Neutrophil (primary cell): Measurements from ENCODE around the gene AUNIP.

ENCODE experiments used
- H3K27ac ChIP-seq: fragments of 200-600 bp; sonication (generic); 2 replicates; pipeline ENCODE4 v1.5.1; 2016; ENCODE audit warnings: mild to moderate bottlenecking, moderate library complexity
- H3K27me3 ChIP-seq: fragments of 200-600 bp; sonication (generic); 2 replicates; pipeline ENCODE4 v1.6.0; 2016; ENCODE audit warnings: mild to moderate bottlenecking
- H3K36me3 ChIP-seq: fragments of 200-600 bp; sonication (generic); 2 replicates; pipeline ENCODE4 v1.5.1; 2017
- H3K4me1 ChIP-seq, 2 experiments: fragments of 200-600 bp in 1 of 2; sonication (generic) in 1 of 2; 1 replicate in 1 of 2; 2 replicates in 1 of 2; pipeline versions ENCODE4 v1.5.1 to v1.6.1; 2013 to 2016; ENCODE audit warnings: low read depth in 1 of 2, low read length in 1 of 2, mild to moderate bottlenecking in 1 of 2, moderate library complexity in 1 of 2; ENCODE audit not compliant: control insufficient read depth in 1 of 2, insufficient read depth in 1 of 2
- H3K4me3 ChIP-seq, 2 experiments: fragments of 200-600 bp in 1 of 2; sonication (generic) in 1 of 2; 1 replicate in 1 of 2; 2 replicates in 1 of 2; pipeline ENCODE4 v1.5.1; 2013 to 2016; ENCODE audit warnings: low read depth in 1 of 2, low read length in 1 of 2, mild to moderate bottlenecking in 1 of 2, moderate library complexity in 1 of 2
- H3K9me3 ChIP-seq: fragments of 200-600 bp; sonication (generic); 2 replicates; pipeline ENCODE4 v1.5.1; 2016
- TF ChIP-seq, protein P1 (sequence below): fragments of 200-600 bp; sonication (generic); IDR thresholded peaks from 2 replicates; pipeline ENCODE4 v1.5.1; 2016; ENCODE audit warnings: antibody characterized with exemption

AUNIP gene

DNA sequence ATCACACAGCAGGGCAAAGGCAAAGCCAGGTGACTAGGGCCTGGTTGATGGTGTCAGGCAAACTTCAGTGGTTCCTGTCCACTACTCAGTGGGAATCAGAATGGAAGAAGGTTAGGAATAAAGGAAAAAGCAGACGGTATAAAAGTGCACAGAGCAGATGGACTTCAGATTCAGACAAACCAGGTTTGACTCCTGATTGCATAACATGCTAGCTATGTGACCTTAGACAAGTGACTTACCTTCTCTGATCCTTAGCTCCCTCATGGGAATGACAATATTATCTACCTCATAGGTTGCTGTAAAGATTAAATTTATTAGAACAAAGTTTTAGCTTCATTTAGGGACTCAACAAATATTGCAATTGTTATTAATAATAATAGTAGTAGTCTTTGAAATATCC, 11.4 kb upstream of the AUNIP start:
- H3K27me3 ChIP-seq, result no peaks in the 10 kb centered on the region
- H3K9me3 ChIP-seq, result no peaks in the 10 kb centered on the region
- peaks cover 54 to 57% of the 10 kb centered on the region in 2 experiments for H3K4me1 ChIP-seq
- H3K27ac ChIP-seq, result no peak overlapping the region
- no peak overlapping the region for H3K4me3 ChIP-seq
- H3K36me3 ChIP-seq, result no peaks in the 10 kb centered on the region
- TF ChIP-seq, protein P1, sequence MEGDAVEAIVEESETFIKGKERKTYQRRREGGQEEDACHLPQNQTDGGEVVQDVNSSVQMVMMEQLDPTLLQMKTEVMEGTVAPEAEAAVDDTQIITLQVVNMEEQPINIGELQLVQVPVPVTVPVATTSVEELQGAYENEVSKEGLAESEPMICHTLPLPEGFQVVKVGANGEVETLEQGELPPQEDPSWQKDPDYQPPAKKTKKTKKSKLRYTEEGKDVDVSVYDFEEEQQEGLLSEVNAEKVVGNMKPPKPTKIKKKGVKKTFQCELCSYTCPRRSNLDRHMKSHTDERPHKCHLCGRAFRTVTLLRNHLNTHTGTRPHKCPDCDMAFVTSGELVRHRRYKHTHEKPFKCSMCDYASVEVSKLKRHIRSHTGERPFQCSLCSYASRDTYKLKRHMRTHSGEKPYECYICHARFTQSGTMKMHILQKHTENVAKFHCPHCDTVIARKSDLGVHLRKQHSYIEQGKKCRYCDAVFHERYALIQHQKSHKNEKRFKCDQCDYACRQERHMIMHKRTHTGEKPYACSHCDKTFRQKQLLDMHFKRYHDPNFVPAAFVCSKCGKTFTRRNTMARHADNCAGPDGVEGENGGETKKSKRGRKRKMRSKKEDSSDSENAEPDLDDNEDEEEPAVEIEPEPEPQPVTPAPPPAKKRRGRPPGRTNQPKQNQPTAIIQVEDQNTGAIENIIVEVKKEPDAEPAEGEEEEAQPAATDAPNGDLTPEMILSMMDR, result no peak

DNA sequence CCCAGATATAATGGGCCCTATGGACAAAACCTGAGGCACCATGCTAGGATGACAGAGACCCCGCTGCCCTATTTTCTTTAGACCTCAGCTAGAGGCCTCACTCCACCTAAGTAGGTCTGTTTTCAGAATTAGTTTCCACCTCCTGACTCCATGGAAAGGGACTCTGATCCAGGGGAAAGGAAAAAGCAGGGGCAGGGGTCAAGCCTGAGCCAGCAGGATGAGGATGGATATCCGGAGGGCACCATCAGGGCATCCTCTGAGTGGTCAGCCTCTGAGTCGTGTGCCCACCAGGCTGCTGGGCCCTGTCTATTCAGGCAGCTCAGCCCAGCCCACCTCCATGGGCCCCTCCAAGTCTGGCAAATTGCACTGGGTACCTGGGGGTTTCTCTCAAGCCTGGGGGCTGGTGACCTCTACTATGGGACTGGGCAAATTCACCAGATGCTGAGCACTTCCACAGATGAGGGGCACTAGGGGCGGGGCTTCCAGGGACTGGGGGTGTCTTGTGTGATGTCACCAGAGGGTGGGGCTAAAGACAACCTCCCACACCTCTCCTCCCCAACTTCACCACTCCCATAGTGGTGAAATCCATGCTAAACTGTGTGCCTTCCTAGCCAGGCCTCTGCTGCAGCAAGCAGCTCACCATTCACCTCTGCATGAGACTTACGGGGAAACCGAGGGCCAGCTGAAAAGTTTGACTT, 10.8 kb upstream of the AUNIP start:
- Histone ChIP-seq H3K9me3 (no peaks in the 10 kb centered on the region), H3K27ac (no peak overlapping the region), H3K36me3 (no peaks in the 10 kb centered on the region), H3K4me1 (peaks cover 52 to 53% of the 10 kb centered on the region in 2 experiments), H3K4me3 (no peak overlapping the region), H3K27me3 (no peaks in the 10 kb centered on the region)
- TF ChIP-seq, protein P1, result no peak

DNA sequence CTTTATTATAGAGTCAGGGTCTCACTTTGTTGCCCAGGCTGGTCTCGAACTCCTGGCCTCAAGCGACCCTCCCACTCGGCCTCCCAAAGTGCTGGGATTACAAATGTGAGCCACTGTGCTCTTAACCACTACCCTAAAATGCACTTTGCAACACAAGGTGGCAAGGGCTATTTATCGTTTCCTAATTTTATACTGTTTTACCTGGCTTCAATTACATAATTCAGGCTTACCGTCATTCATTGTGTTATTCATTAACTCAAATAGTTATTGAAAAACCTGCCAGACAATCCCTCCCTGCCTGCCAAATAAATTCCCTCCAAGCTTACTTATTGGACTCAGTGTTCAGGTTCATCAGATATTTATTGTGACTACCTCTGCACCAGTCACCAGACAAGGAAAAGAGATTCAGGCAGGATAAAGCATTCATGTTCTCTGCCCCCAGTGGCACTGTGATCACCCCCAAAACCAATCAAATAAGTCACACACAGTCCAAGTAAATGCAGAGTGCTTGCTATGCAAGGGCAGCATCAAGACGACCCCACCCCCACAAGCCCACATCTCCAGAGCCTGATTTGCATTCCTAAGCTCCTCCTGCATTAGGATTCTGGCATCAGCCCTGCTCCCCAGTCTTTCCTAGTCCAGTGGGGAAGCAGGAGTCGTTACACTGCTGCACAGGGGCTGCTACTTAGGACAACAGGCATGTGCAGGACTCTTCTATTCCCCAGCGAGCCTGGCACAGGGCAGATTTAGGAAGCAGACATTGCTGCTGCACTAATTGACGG, 8.1 kb upstream of the AUNIP start:
- no peak overlapping the region for H3K27ac ChIP-seq
- no peaks in the 10 kb centered on the region for H3K9me3 ChIP-seq
- peaks cover 30 to 34% of the 10 kb centered on the region in 2 experiments for H3K4me1 ChIP-seq
- H3K27me3 ChIP-seq, result no peaks in the 10 kb centered on the region
- H3K36me3 ChIP-seq, result peaks cover 9% of the 10 kb centered on the region
- no peak overlapping the region for H3K4me3 ChIP-seq
- TF ChIP-seq, protein P1, result no peak

DNA sequence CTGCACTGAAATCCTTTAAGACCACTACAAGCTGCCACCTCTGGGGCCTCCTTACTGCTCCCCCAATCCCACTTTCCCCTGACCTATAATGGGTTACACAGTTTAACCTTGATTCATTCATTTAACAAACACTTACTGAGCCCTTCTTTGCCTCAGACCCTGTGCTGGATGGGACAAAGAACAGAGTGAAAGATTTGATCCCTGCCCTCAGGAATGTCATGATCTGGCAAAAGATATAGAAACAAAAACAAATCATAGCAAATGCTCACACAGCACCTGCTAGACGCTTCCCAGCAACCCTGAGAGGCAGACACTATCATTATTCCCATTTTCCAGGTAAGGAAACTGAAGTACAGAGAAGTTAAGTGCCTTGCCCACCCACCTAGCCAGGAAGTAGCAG, 7.0 kb upstream of the AUNIP start:
- peaks cover 11% of the 10 kb centered on the region for H3K36me3 ChIP-seq
- H3K4me1 ChIP-seq, result peaks cover 31 to 39% of the 10 kb centered on the region in 2 experiments
- H3K9me3 ChIP-seq, result no peaks in the 10 kb centered on the region
- H3K27ac ChIP-seq, result no peak overlapping the region
- no peaks in the 10 kb centered on the region for H3K27me3 ChIP-seq
- TF ChIP-seq, protein P1, result no peak
- H3K4me3 ChIP-seq, result no peak overlapping the region

DNA sequence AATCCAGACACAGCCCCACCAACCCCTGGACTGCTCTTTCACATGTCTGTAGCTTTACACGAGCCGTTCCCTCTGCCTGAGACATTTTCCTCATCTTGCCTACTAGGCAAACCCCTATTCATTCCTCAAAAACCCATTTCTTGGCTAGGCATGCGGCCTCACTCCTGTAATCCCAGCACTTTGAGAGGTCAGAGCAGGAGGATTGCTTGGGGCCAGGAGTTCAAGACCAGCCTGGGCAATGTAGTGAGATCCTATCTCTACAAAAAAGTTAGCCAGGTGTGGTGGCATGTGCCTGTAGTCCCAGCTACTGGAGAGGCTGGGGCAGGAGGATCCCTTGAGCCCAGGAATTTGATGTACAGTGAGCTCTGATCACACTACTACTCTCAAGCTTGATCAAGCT, 5.2 kb upstream of the AUNIP start:
- Histone ChIP-seq H3K27ac (no peak overlapping the region), H3K4me3 (no peak overlapping the region), H3K27me3 (no peaks in the 10 kb centered on the region), H3K4me1 (peaks cover 37 to 46% of the 10 kb centered on the region in 2 experiments), H3K9me3 (no peaks in the 10 kb centered on the region), H3K36me3 (peaks cover 11% of the 10 kb centered on the region)
- TF ChIP-seq, protein P1, result no peak
